ENCODE results near the gene HOXC12.

Gene HOXC12

GRCh38 chr12:53983950-53984572 lies 29.4 kb downstream of the HOXC12 start:
- DNase-seq (ENCODE audit: low read depth) = no peak

GRCh38 chr12:53984901-53985691 lies 30.4 kb downstream of the HOXC12 start, which contains the start of gene HOXC10:
Gene HOXC10 (plus strand): TSS chr12:53985146. CDS start chr12:53985260, 114 bp downstream.
- no peak for DNase-seq (ENCODE audit: low read depth)

DNA sequence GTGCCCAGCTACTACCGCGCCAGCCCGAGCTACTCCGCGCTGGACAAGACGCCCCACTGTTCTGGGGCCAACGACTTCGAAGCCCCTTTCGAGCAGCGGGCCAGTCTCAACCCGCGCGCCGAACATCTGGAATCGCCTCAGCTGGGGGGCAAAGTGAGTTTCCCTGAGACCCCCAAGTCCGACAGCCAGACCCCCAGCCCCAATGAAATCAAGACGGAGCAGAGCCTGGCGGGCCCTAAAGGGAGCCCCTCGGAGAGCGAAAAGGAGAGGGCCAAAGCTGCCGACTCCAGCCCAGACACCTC lies 30.9 kb downstream of the HOXC12 start:
- DNase-seq (ENCODE audit: low read depth) = no peak

GRCh38 chr12:53985994-53986685 lies 31.4 kb downstream of the HOXC12 start:
- DNase-seq (ENCODE audit: low read depth) = no peak

GRCh38 chr12:53986686-53987483 lies 32.2 kb downstream of the HOXC12 start:
- no peak for DNase-seq (ENCODE audit: low read depth)

DNA sequence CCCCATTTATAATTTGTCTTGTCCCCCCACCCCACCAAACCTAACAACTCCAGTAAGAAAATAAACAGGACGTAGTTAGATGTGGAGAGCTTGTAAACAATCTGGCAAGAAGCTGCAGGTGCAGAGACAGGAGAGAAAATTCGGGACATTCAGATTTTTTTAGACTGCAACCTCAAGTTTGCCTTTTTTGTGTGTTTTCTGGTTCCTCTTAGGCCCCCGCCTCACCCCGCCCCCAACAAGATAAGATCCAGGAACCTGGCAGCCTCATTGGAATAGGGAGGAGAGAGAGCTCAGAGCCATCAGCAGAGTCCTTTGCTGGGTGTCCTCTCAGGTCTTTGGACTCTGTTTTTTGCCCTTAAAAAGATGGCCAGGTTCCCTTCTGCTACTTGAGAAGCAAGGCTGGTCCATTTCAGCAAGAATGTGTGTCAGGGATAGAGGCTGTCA lies 33.1 kb downstream of the HOXC12 start:
- DNase-seq (ENCODE audit: low read depth) = no peak

GRCh38 chr12:53988541-53989226 lies 34.0 kb downstream of the HOXC12 start:
- no peak for DNase-seq (ENCODE audit: low read depth)

DNA sequence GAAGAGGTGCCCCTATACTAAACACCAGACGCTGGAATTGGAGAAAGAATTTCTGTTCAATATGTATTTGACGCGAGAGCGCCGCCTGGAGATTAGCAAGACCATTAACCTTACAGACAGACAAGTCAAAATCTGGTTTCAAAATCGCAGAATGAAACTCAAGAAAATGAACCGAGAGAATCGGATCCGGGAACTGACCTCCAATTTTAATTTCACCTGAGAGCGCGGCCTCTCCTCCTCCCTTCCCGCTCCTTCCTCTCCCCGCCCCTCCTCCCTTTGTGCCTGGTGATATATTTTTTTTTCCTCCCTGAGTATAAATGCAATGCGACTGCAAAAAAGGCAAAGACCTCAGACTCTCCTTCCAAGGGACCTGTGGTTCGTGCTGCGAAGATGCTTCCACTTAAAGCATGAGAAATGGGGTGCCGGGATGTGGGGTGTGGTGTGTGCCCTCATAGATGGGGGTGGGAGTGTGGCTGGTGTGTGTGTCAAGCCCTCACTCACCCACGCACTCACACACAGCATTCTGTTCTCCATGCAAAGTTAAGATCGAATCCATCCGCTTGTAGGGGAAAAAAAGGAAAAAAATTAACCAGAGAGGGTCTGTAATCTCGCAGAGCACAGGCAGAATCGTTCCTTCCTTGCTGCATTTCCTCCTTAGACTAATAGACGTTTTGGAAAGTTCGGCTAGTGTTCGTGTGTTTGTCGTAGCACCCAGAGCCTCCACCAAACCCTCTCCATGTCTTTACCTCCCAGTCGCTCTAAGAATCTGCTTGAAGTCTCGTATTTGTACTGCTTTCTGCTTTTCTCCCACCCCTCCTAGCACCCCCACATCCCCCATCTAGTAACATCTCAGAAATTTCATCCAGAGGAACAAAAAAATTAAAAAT lies 34.8 kb downstream of the HOXC12 start:
- DNase-seq (ENCODE audit: low read depth) = peak; percentile 6

- no peak for DNase-seq (ENCODE audit: low read depth)
Measured at GRCh38 chr12:53990311-53991076, 35.8 kb downstream of the HOXC12 start.

GRCh38 chr12:53991077-53991460 lies 36.4 kb downstream of the HOXC12 start:
- DNase-seq (ENCODE audit: low read depth) = no peak

GRCh38 chr12:53992377-53992889 lies 37.7 kb downstream of the HOXC12 start:
- no peak for DNase-seq (ENCODE audit: low read depth)

DNA sequence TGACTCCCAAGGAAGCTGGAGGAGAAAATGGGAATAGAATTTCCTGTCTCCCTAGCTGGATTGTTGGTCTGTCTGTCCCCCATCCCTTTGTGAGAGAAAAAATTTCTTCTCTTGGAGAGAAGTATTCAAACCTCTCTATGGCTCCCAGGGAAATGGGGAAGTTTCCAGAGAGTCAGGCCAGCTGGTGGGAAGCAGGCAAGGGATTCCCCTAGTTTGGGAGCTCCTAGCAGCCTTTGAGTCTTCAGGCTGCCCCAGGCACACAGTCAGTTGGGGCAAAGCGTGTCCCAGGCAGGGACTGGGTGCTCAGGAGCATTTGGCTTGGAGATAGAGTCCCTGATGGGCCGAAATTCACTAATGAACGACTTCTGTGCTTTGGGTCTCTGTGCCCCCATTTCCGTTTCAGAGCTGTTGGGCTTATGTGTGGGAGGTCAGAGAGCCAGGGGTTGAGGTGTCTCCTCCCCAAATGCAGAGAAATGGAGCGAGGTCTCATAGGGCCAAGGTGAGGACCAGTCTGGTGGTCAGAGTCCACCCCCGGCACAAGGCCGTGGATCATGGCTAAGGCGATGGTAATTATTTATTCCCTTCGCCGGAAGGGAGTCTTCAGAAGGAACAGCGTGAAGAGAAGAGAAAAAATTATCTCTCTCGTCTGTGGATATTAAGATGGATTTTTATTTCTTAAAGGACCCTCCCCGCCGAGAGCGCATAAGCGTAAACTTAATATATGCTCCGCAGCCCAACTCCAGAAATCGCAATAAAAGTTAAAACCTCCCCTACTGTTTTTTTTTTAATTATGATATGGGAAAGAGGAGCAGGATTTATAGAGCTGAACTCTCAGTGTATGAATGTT lies 38.7 kb downstream of the HOXC12 start:
- DNase-seq (ENCODE audit: low read depth) = no peak

DNA sequence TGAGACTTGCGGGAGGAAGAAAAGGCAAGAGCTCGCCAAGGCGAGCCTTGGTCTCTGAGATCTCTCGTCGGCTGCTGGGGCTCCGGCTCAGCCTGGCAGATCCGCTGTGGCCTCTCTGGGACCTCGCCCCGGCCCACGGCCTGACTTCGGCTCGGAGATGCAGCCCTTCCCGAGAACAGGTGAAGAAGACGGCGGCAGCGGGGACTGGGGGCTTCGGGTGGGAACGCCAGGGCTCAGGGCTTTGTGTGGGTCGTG lies 39.2 kb downstream of the HOXC12 start:
- DNase-seq (ENCODE audit: low read depth) = no peak

DNA sequence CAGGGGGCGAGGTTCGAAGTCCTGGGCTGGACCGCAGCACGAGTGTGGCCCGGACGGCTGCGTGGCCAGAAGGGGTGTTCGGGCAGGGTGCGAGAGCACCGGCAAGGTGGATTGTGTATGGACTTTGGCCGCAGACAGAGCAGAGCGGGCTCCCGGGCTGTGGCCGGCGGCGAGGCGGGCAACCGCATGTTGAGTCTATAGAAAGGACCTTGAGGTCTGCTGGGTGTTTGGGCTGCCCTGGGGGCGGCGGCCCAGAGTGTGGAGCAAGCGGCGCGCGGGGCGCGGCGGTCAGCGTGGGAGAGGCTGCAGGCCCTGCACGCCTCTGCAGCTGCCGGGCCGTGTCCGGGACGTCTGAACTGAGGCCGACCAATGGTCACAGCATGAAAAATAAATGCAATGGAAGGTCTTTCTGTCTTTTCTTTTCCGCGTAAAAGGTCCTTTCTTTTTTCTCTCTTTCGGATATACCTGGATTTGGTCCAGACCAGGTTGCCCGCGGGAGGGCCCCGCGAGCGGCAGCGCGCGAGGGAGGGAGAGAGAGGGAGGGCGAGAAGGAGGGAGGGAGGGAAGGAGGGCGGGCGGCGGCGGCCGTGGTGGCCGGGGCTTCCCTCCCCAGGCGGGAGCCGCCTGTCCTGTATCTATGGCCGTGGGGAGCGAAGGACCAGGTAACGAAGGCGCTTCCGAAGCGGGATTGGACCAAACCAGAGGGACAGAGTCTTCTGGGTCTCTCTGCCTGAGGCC lies 39.7 kb downstream of the HOXC12 start:
- no peak for DNase-seq (ENCODE audit: low read depth)

- DNase-seq (ENCODE audit: low read depth) = no peak
Measured at GRCh38 chr12:53995002-53995377, 40.3 kb downstream of the HOXC12 start.

DNA sequence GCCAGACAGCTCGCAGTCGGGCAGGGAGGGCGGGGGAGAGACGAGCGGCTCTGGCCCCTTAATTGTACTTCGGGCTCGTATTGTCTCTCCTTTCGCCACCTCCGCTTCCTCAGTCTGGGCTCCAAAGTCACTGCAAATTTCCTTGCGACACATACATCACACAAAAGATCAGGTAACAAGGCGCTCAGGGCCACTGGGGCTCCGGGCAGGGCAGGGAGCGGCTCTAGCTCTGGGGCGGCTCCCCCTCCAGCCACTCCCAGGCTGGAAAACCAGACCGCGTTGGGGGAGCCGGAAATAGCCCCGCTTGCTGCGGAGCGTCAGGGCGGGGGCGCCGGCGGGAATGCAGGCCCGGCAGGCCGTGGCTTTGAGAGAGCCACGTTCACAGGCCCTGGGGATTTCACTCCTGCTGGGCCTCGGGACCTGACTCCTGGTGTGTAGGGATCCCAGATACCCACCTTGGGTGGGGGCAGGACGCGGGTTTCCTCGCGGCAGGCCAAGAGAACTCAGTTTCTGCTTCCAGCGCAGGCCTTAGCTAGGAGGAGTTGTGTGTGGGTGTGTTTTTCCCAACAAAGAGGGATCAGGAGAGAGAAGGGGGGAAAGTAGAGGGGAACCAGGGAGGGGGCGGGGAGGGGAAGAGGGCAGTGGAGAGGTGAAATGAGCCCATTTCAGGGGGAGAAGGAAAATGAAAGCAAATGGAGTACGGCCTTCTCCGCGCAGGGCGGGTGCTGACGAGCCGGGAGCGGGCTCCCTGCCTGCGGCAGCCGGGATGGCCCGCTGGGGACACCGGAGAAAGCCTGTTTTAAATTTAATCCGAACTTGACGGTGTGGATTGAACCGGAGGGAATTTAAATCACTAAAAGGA lies 40.9 kb downstream of the HOXC12 start:
- DNase-seq (ENCODE audit: low read depth) = no peak
